Nephron (organoid): ENCODE measurements around the gene ZNF423.

Experiments used
- H3K27ac Mint-ChIP-seq, 3 experiments: 2 replicates each; pipeline ENCODE4 v1.8.0; 2020; ENCODE audit warnings: mixed read lengths in 3 of 3, mild to moderate bottlenecking in 2 of 3, moderate library complexity in 1 of 3
- H3K27me3 Mint-ChIP-seq: 2 replicates; pipeline ENCODE4 v1.8.0; 2021; ENCODE audit warnings: low read depth, mild to moderate bottlenecking, moderate library complexity, mixed read lengths
- H3K36me3 Mint-ChIP-seq: 2 replicates; pipeline ENCODE4 v1.8.0; 2020; ENCODE audit warnings: low read depth, mixed read lengths
- H3K4me1 Mint-ChIP-seq: 2 replicates; pipeline ENCODE4 v1.8.0; 2020; ENCODE audit warnings: mixed read lengths
- H3K4me3 Mint-ChIP-seq, 3 experiments: 2 replicates each; pipeline ENCODE4 v1.8.0; 2020; ENCODE audit warnings: mild to moderate bottlenecking in 3 of 3, mixed read lengths in 3 of 3, moderate library complexity in 2 of 3
- H3K9me3 Mint-ChIP-seq: 2 replicates; pipeline ENCODE4 v1.8.0; 2020; ENCODE audit warnings: mixed read lengths
- TF ChIP-seq, protein P1 (sequence below), 3 experiments: fragments of 200-600 bp; sonication (generic); IDR thresholded peaks; one replicate each; pipeline ENCODE4 v1.5.0; 2021; ENCODE audit warnings: antibody characterized with exemption in 3 of 3; ENCODE audit not compliant: unreplicated experiment in 3 of 3

ZNF423 gene

DNA sequence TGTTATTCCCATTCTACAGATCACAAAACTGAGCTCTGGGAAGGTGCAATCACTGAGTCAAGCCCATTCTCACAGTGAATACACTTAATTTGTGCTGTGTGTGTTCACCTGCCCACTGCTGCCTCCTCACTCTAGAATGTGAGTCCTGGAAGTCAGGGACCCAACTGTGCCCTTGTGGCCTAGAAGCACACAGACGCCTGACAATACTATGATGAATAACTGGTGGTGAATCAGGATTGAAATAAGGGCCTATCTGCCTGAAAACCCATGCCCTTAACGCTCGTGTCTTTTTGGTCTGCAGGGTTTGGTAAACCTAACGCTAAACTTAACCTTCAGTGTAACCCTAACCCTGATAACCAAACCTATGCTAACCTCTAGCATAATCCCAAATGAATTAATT, 80.3 kb downstream of the ZNF423 start:
- Mint-ChIP-seq H3K27ac (peak overlapping the region; percentile 80 to 89 (median 81)), H3K9me3 (no peaks in the 10 kb centered on the region), H3K27me3 (no peaks in the 10 kb centered on the region), H3K4me3 (peak overlapping the region; percentile 4 to 56 (median 7)), H3K4me1 (peaks cover 60% of the 10 kb centered on the region), H3K36me3 (peaks cover 11% of the 10 kb centered on the region)
- TF ChIP-seq, protein P1, sequence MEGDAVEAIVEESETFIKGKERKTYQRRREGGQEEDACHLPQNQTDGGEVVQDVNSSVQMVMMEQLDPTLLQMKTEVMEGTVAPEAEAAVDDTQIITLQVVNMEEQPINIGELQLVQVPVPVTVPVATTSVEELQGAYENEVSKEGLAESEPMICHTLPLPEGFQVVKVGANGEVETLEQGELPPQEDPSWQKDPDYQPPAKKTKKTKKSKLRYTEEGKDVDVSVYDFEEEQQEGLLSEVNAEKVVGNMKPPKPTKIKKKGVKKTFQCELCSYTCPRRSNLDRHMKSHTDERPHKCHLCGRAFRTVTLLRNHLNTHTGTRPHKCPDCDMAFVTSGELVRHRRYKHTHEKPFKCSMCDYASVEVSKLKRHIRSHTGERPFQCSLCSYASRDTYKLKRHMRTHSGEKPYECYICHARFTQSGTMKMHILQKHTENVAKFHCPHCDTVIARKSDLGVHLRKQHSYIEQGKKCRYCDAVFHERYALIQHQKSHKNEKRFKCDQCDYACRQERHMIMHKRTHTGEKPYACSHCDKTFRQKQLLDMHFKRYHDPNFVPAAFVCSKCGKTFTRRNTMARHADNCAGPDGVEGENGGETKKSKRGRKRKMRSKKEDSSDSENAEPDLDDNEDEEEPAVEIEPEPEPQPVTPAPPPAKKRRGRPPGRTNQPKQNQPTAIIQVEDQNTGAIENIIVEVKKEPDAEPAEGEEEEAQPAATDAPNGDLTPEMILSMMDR (IDR thresholded peaks at IDR 0.05; ENCODE audit: unreplicated experiment in 3 of 3), result no peak

GRCh38 chr16:49775018-49775417, 80.9 kb downstream of the ZNF423 start:
- H3K27ac Mint-ChIP-seq, result peak overlapping the region; percentile 80 to 89 (median 81)
- peaks cover 15% of the 10 kb centered on the region for H3K36me3 Mint-ChIP-seq
- no peaks in the 10 kb centered on the region for H3K9me3 Mint-ChIP-seq
- no peak overlapping the region for H3K4me3 Mint-ChIP-seq
- TF ChIP-seq, protein P1 (IDR thresholded peaks at IDR 0.05; ENCODE audit: unreplicated experiment in 3 of 3), result no peak
- H3K4me1 Mint-ChIP-seq, result peaks cover 64% of the 10 kb centered on the region
- H3K27me3 Mint-ChIP-seq, result no peaks in the 10 kb centered on the region

DNA sequence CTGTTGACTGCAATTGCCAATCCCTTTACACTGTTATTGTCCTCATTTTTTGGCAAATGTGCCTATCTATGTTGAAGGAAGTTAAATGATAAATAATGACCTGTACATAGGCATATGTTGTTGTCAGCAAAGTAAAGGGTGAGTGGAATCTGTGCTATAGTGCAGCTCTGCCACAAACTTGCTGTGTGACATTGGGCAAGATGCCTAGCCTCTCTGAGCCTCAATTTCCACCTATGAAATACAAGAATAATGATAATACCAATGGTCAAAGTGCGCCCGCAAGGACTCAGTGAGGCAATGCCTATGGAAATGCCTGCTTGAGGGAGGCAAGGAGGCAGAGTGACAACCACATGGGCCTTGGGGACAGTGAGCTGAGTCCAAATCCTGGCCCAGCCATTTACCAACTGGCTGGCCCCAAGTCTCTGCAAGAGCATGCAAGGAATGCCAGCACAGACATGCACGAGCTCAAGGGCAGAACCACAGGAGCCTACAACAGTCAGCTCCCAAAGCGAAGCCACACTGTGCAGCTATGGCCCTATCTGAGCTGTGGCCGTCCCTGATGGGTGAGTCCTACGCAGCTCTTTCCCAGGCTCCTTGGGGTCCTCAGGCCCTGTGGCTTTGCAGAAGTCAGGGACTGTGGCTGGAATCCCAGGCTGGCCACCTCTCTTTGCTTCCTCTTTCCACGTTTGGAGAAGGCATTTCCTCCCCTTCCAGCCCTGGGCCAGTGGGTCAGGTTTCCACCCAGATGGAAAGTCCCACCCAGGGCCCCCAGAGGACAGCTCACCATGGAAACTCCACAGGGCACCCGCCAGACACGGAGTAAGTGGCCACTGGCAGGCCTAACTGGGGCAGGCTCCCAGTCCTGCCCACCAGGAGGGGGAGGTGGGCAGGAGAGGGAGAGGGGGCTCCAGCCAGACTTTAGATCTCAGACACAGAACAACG, 82.1 kb downstream of the ZNF423 start:
- no peaks in the 10 kb centered on the region for H3K9me3 Mint-ChIP-seq
- H3K4me1 Mint-ChIP-seq, result peaks cover 59% of the 10 kb centered on the region
- peaks cover 19% of the 10 kb centered on the region for H3K36me3 Mint-ChIP-seq
- peak overlapping the region in 1 of 3 experiments; percentile 81 for H3K27ac Mint-ChIP-seq
- no peak overlapping the region for H3K4me3 Mint-ChIP-seq
- H3K27me3 Mint-ChIP-seq, result no peaks in the 10 kb centered on the region
- TF ChIP-seq, protein P1 (IDR thresholded peaks at IDR 0.05; ENCODE audit: unreplicated experiment in 3 of 3), result no peak

DNA sequence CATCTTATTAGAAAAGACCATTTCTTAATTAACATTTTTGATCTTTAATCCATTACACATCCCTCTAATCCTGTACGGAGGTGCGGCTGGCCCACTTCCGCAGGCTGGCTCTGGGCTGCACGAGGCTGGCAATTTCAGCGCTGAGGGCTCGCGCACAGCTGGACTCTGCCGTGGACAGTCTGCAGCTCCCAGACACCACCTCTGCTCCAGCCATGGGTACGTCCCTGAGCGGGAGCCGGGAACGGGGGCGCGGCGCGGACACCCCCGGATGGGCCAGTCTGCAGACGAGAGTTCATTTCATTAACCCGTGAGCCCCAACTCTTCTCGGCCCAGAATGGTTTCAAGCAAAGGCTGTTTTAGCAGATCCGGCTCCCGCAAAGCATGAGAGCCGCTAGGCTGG, 87.9 kb downstream of the ZNF423 start:
- Mint-ChIP-seq H3K36me3 (peaks cover 28% of the 10 kb centered on the region), H3K27ac (peak overlapping the region in 1 of 3 experiments; percentile 8), H3K4me3 (no peak overlapping the region), H3K4me1 (peaks cover 48% of the 10 kb centered on the region), H3K9me3 (no peaks in the 10 kb centered on the region), H3K27me3 (no peaks in the 10 kb centered on the region)
- TF ChIP-seq, protein P1 (IDR thresholded peaks at IDR 0.05; ENCODE audit: unreplicated experiment in 3 of 3), result no peak

GRCh38 chr16:49767414-49767813, 88.5 kb downstream of the ZNF423 start:
- Mint-ChIP-seq H3K27ac (no peak overlapping the region), H3K27me3 (no peaks in the 10 kb centered on the region), H3K4me1 (peaks cover 47% of the 10 kb centered on the region), H3K4me3 (no peak overlapping the region), H3K9me3 (no peaks in the 10 kb centered on the region), H3K36me3 (peaks cover 26% of the 10 kb centered on the region)
- TF ChIP-seq, protein P1 (IDR thresholded peaks at IDR 0.05; ENCODE audit: unreplicated experiment in 3 of 3), result no peak
